CD4-positive, alpha-beta T cell treated with Interferon alpha-2 for 1 hour (primary cell): ENCODE results near the gene DKKL1.
"Not testable (repeated sequence)": the region's sequence is repeated elsewhere in the genome, so short reads cannot be mapped to it uniquely, and the experiment has no call there.

Experiments
- DNase-seq, 2 donors: peaks; one replicate each; pipeline ENCODE4 v3.0.0-alpha.2; 2020 to 2022

DKKL1 gene

GRCh38 chr19:49362048-49362928, 1.4 kb upstream of the DKKL1 start, which contains the start of gene TEAD2:
Gene TEAD2 (minus strand): TSS chr19:49362416. CDS start chr19:49360075, 2,341 bp downstream.
- no peak for DNase-seq

GRCh38 chr19:49362929-49363267, 779 bp upstream of the DKKL1 start:
- no peak for DNase-seq

DNA sequence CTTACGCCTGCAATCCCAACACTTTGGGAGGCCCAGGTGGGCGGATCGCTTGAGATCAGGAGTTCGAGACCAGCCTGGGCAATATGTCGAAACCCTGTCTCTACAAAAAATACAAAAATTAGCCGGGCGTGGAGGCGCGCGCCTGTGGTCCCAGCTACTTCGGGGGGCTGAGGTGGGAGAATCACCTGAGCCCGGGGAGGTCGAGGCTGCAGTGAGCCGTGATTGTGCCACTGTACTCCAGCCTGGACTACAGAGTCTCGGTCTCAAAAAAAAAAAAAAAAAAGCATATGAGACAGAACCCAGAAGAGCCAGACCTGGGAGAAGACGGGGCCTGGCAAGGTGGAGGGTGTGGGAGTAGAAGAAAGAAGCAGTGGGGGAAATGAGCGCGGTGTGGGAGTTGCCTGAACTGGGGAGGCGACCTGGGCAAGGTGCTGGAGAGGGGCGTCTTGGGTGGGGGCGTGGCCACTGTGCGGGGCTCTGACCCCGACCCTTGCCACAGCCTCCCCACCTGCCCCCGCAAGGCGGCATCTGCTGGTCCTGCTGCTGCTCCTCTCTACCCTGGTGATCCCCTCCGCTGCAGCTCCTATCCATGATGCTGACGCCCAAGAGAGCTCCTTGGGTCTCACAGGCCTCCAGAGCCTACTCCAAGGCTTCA, 533 bp downstream of the DKKL1 start:
- DNase-seq: no peak

- DNase-seq: no peak
Measured at GRCh38 chr19:49366110-49366509, 2.4 kb downstream of the DKKL1 start.

DNA sequence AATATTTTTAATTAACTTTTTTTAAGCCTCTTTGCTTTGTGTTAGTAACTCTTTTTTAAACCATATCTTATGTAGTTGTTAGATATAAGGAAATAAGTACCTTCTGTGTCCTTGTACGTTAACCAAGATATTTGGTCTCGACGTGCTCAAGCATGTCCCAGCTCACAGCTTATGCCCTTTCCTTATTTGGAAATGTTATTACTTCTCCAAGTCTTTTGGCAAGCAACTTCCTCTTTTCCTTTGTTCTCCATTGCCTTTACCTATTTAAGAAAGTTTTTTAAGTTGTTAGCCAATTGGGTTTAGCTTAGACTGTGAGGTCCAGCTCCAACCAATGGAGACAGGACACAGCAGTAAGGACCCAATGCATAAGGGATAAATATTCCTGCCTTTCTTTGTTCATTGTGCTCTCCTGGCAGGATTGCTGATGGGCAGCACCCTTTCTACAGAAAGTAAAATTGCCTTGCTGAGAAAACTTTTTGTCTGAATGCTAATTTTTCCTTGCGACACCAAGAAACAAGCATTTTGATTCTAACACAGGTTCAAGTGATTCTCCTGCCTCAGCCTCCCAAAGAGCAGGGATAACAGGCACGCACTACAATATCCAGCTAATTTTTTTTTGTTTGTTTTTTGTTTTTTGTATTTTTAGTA, 5.2 kb downstream of the DKKL1 start:
- no peak for DNase-seq

GRCh38 chr19:49371184-49371583, 7.5 kb downstream of the DKKL1 start:
- DNase-seq: no peak

- DNase-seq: not testable (repeated sequence)
Measured at GRCh38 chr19:49373174-49373573, 9.5 kb downstream of the DKKL1 start.

GRCh38 chr19:49374665-49375434, 11.2 kb downstream of the DKKL1 start:
- DNase-seq: no peak

GRCh38 chr19:49378512-49378911, 14.8 kb downstream of the DKKL1 start:
- no peak for DNase-seq

GRCh38 chr19:49380391-49380790, 16.7 kb downstream of the DKKL1 start:
- DNase-seq: no peak

- DNase-seq: no peak
Measured at GRCh38 chr19:49382639-49383038, 19.0 kb downstream of the DKKL1 start.

- DNase-seq: no peak
Measured at GRCh38 chr19:49383599-49383998, 19.9 kb downstream of the DKKL1 start.

DNA sequence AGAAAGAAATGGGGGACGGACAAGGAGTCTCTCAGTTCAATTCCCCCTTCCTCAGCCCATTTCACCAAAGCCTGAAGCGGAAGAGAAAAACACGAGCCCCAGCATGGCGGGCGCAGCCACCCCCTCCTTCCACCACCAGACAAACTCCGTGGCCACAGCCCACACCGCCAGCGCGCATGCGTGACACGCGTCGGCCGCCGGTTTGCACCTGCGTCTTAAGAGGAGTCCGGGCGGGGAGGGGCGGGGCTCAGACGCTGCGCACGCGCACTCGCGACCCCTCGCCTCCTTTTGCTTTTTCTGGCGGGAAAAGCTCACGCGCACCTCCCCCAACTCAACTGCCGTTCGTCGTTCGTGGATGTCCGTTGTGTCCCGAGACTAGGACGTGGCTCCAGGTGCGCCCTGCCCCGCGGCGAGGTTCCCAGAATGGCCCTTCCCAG, 24.3 kb downstream of the DKKL1 start, which contains the start of gene KASH5:
Gene KASH5, plus strand, starts transcription at position 314 of the 437 bp plus-strand sequence. CDS start 2,635 bp downstream, outside the sequence.
- peak; percentile 91 to 92 for DNase-seq

- DNase-seq: no peak
Measured at GRCh38 chr19:49389406-49389805, 25.7 kb downstream of the DKKL1 start.

DNA sequence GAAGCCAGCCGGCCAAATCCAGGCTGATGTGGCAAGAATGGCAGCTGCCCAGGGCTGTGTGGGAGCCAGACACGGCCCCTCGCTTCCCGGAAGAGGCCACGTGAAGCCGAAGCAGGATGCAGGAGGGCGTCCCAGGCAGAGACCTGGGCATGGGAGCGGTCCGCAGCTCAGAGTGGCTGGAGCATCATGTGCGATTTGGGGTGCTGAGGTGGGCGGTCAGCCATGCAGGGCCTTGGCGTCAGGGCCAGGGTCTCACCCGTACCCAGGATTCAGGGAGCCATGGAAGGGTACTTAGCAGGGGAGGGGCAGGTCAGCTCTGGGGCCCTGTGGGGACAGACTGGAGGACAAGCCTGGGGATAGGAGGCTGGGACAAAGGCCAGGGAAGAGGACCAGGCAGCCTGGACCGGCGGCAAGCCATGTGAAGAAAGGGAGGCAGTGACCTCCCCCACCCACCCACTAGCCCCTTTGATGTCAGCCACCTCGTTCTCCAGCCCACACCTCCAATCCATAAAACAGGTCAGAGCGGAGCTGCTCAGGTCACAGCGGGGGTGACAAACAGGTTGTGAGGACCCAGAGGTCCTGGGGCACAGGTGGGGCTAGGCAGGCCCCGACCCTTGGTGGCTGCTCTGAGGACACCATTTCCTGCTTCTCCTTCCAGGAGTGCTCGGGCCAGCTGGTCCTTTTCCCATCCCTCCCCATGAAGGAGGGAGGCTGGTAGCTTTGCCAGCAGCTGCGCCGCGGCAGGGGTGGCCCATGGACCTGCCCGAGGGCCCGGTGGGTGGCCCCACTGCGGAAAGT, 26.7 kb downstream of the DKKL1 start:
- no peak for DNase-seq

DNA sequence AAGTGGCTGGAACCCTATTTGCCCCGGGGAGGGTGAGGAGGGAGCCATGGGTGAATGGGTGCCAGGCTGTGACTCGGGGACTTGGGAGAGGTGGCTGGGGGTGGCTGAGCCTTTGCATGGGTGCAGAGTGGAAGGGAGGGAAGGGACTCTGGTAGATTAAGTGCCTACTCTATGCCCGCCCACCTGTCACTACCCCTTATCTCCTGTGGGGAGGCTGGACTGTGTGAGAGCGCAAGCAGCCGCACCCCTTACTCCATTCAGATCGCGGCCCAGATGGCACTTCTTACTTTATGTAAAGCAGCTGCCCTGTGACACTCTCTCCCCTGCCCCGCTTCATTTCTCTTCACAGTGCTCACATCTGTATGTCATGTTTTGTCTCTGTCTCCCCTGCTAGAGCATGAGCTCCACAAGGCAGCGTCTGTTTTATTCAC, 27.3 kb downstream of the DKKL1 start:
- peak in 1 of 2 donors; percentile 29 for DNase-seq

DNA sequence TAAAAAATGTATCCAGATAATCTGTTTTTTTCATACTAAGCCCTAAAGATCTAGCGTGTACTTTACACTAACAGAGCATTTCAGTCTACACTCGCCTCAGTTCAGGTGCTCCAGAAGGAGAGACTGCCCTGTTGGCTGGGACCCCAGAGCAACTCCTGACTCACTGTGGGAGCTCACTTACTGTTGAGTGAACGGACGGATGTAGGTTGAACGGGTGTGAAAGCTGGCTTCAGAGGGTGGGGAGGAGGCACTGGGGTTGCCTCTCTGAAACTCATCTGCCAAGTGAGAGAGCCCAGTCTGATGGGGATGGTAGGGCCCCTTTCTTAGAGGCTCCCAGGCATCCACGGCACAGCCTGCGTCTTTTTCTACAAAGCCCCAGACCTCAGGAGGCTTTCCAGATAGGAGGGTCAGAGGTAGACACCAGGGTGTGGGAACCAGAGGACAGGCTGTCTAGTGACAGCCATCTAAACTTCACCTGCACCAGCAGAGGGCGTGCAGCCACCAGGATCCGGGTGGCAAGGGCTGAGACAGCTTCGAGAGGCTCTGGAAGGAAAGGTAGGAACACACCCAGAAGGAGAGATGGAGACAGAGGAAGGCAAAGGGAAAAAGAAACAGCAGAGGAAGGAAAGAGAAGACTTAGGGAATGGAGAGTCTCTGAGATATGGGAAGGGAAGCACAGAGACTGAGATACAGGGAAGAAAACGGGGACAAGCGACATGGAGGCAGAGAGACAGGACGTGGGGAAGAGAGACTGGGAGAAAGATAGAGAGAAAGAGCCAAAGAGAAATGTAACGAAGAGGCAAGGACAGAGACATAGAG, 28.1 kb downstream of the DKKL1 start:
- peak; percentile 81 to 86 for DNase-seq

DNA sequence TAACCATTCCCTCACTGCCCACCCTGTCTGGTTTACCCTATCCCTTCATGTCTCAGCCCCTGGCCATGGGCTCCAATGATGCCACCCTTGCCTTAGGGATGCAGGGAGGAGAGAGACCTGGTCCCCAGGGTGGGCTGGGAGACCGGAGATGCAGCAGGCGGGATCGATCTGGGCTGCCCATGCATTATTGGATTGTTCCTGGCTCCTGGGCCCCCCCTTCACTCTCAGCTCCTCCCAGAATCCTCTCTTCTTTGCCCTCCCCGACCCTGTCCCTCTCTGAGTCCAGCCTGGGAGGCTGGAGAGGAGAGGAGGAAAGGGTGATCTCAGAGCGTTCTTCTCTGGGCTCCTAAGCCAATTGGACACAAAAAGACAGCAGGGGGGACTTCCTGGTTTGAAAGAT, 30.2 kb downstream of the DKKL1 start:
- no peak for DNase-seq

GRCh38 chr19:49395581-49396407, 32.1 kb downstream of the DKKL1 start:
- no peak for DNase-seq
